Activated CD4-positive, alpha-beta T cell treated with anti-CD3 and anti-CD28 coated beads, Interleukin-2, amount 50 U/mL, for 24 hours (primary cell): Measurements from ENCODE around the gene DCAF8.
A peak's percentile ranks its signal among the peaks of the same experiment; 100 is the strongest.

Source experiments
- DNase-seq, 2 donors: peaks; one replicate each; pipeline ENCODE4 v3.0.0-alpha.2; 2020; ENCODE audit warnings: low read depth in 1 of 2, low spot score in 1 of 2

Gene DCAF8

GRCh38 chr1:160205242-160206035 lies 56.9 kb downstream of the DCAF8 start, which contains the start of gene PEA15:
Gene PEA15 (plus strand): TSS chr1:160205384. CDS start chr1:160211545, 6,161 bp downstream.
- peak; percentile 40 to 63 for DNase-seq

GRCh38 chr1:160204526-160205241 lies 57.7 kb downstream of the DCAF8 start:
- DNase-seq: no peak

- no peak for DNase-seq
These were observed 61.6 kb downstream of the DCAF8 start for GRCh38 chr1:160200786-160201185.

GRCh38 chr1:160197231-160197630 lies 65.1 kb downstream of the DCAF8 start:
- DNase-seq: no peak

GRCh38 chr1:160196143-160196542 lies 66.2 kb downstream of the DCAF8 start:
- no peak for DNase-seq

- no peak for DNase-seq
These were observed 67.7 kb downstream of the DCAF8 start for GRCh38 chr1:160194737-160195059.

- no peak for DNase-seq
These were observed 68.3 kb downstream of the DCAF8 start for GRCh38 chr1:160193832-160194736.

- DNase-seq: peak; percentile 72 to 75
These were observed 69.1 kb downstream of the DCAF8 start for GRCh38 chr1:160193091-160193819.

GRCh38 chr1:160192234-160192633 lies 70.1 kb downstream of the DCAF8 start:
- no peak for DNase-seq

- DNase-seq: no peak
These were observed 70.6 kb downstream of the DCAF8 start for GRCh38 chr1:160191756-160192155.

GRCh38 chr1:160189649-160190625 lies 72.4 kb downstream of the DCAF8 start, which contains the start of gene CASQ1:
Gene CASQ1 (plus strand): TSS chr1:160190575. CDS start chr1:160190752, 177 bp downstream.
- DNase-seq: no peak

GRCh38 chr1:160188341-160188740 lies 74.0 kb downstream of the DCAF8 start:
- no peak for DNase-seq

GRCh38 chr1:160187407-160187806 lies 74.9 kb downstream of the DCAF8 start:
- DNase-seq: no peak

- no peak for DNase-seq
These were observed 75.6 kb downstream of the DCAF8 start for GRCh38 chr1:160186729-160187128.

GRCh38 chr1:160186246-160186645 lies 76.1 kb downstream of the DCAF8 start:
- no peak for DNase-seq

- DNase-seq: no peak
These were observed 83.0 kb downstream of the DCAF8 start for GRCh38 chr1:160179336-160179735.

- DNase-seq: no peak
These were observed 83.6 kb downstream of the DCAF8 start for GRCh38 chr1:160178731-160179130.

GRCh38 chr1:160177667-160178066 lies 84.7 kb downstream of the DCAF8 start:
- no peak for DNase-seq

GRCh38 chr1:160177231-160177630 lies 85.1 kb downstream of the DCAF8 start:
- no peak for DNase-seq

- DNase-seq: no peak
These were observed 90.4 kb downstream of the DCAF8 start for GRCh38 chr1:160171980-160172379.
